GM18907 (cell line): ENCODE results near the gene CFAP46.
"Not testable (repeated sequence)": the region's sequence is repeated elsewhere in the genome, so short reads cannot be mapped to it uniquely, and the experiment has no call there.

Experiments
- ATAC-seq: cut with Tn5 transposase; IDR thresholded peaks from one replicate; pipeline ENCODE4 v1.9.1; 2021; ENCODE audit warnings: mild to moderate bottlenecking, moderate library complexity; ENCODE audit not compliant: unreplicated experiment

The CFAP46 gene

DNA sequence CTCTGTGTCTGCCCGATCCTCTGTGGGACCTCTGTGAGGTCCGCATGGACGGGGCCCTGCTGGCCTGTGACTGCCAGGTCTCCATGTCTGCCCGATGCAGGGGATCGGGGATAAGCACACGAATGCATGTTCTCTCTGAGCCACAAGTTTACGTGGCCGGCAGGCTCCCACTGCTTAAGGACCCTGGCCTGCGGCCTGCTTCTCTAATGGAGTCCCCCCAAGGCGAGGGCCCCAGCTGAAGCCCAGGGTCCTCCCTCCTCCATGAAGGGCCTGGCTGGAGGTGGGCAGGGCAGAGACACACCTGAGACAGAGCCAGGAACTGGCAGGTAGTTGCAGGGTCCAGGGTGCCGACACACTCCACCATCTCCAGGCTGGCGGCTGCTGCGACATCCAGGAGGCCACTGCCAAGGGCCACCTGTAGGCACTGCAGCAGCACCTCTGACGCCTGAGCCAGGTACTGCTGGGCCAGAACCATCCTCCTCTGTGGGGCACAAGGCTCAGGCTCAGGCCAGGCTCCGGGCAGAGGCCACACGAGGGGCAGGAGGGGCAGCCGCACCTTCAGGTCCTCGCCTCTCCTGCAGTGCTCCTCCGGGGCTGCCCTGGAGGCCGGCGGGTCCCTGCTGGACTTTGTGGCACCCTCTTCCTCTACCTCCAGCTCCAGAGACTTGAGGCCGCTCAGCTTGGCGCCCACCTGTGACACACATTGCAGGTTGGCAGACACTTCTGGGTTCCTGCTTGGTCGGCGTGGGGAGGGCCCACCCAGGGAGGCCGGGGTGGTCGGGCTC is 95.5 kb downstream of the CFAP46 start:
- no peak for ATAC-seq

DNA sequence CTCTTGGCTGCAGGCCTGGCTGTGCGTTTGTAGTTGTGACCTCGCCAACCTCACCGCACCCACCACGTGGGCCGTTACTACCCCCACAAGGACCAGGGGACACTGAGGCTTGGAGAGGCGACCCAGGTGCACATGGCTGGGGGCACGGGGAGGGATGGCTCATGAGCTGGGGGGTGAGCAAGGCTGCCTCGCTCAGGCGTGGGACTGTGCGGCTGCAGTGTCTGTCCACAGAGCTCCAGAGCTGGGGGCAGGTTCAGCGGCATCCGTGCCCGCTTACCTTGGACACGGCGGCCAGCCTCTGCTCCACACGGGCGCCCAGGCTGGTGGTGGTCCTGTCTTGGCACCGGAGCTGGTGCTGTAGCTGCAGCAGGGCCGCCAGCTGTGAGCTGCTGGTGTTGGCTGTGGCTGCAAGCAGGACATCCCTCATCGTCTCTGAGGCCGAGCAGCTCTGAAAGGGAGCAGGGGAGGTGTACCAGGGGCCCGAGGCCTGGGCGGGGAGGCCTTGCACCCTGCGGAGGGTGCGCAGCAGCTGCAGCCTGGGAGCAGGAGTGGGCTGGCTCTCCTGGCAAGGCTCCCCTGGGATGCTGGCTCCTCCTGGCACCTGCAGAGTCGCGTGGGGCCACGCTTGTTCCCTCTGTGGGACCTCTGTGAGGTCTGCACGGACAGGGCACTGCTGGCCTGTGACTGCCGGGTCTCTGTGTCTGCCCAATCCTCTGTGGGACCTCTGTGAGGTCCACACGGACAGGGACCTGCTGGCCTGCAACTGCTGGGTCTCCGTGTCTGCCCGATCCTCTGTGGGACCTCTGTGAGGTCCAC is 96.4 kb downstream of the CFAP46 start:
- ATAC-seq = no peak

DNA sequence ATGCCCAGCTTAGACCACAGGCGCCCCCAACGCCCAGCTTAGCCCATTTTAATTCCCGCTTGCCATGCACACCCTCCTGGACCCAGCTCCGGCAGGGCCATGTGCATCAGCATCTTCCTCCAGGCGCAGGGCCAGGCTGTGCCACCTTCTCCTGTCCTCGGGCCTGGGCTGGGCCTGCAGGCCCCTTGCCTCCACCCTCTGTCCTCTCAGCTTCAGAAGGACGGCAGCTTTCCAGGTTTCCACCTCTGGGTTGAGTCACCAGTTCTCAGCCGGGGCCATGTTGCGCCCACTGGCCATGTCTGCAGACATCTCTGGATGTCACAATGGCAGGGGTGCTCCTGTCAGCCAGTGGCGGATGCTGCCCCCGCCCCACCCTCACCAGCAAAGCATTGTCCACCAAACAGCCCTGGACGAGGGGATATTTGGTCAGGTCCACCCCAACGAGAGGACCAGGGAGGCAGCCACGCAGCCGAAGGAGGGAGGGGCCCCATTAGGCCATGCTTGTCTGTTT is 97.3 kb downstream of the CFAP46 start:
- ATAC-seq = no peak

DNA sequence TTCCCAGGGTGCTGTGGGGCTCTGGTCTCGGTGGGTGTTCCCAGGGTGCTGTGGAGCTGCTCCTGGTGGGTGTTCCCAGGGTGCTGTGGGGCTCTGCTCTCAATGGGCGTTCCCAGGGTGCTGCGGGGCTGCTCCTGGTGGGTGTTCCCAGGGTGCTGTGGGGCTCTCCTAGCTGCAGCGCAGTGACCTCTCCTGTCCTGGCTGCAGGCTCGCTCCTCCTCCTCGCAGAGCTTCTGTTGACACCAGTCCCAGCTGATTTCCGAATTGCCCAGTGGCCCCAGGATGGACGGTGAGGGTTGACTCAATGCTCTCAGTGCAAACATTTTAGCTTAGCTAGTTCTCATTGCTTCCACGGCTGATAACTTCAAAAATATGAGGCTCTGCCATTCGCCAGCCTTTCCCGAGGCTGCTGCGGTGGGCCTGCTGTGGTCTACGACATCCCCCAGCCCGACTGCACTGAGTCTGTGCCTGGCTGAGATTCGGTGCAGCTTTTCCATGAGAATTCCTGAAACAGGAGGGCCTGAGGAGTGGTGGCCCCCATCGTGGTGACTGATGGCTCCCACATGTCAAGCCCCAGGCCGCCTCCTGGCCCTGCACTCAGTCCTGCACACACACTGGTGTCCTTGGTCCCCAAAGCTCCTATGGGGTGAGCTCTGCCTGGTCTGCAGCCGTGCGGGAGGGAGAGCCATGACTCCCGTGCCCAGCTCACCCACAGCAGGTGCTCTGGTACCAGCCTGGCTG is 98.1 kb downstream of the CFAP46 start:
- no peak for ATAC-seq

DNA sequence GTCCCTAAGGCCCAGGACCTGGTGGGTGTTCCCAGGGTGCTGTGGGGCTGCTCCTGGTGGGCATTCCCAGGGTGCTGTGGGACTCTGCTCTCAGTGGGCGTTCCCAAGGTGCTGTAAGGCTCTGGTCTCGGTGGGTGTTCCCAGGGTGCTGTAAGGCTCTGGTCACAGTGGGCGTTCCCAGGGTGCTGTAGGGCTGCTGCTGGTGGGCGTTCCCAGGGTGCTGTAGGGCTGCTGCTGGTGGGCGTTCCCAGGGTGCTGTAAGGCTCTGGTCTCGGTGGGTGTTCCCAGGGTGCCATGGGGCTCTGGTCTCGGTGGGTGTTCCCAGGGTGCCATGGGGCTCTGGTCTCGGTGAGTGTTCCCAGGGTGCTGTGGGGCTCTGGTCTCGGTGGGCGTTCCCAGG is 99.1 kb downstream of the CFAP46 start:
- not testable (repeated sequence) for ATAC-seq

DNA sequence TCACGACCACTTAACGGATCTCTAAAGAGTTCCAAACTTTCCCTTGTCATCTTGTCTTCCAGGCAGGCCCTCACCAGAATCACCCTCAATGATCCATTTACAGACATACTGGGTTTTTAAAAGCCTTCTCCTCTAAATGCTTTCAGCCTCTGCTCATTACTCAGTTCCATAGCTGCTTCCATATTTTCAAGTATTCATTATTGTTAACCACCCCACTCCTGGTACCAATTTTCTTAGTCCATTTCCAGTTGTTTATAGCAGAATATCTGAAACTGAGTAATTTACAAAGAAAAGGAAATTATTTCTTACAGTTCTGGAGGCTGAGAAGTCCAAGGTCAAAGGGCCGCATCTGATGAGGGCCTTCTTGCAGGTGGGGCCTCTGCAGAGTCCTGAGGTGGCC is 100.0 kb downstream of the CFAP46 start:
- no peak for ATAC-seq

DNA sequence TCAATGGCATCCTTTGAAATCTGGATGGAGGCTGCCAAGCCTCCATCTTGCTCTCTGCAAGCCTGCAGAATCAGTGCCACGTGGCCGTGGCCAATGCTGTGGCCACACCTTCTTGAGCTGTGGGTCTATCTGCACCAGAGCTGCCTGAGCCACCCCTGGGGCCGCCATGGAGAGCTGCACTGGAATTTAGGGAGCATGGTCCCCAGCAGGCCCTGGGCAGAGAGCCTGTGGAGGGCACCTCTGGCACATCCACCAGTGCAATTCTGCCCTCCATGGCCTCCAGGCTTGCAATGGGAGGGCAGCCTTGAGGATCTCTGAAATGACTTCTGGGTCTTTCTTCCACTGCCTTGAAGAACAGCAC is 100.8 kb downstream of the CFAP46 start:
- ATAC-seq = no peak

DNA sequence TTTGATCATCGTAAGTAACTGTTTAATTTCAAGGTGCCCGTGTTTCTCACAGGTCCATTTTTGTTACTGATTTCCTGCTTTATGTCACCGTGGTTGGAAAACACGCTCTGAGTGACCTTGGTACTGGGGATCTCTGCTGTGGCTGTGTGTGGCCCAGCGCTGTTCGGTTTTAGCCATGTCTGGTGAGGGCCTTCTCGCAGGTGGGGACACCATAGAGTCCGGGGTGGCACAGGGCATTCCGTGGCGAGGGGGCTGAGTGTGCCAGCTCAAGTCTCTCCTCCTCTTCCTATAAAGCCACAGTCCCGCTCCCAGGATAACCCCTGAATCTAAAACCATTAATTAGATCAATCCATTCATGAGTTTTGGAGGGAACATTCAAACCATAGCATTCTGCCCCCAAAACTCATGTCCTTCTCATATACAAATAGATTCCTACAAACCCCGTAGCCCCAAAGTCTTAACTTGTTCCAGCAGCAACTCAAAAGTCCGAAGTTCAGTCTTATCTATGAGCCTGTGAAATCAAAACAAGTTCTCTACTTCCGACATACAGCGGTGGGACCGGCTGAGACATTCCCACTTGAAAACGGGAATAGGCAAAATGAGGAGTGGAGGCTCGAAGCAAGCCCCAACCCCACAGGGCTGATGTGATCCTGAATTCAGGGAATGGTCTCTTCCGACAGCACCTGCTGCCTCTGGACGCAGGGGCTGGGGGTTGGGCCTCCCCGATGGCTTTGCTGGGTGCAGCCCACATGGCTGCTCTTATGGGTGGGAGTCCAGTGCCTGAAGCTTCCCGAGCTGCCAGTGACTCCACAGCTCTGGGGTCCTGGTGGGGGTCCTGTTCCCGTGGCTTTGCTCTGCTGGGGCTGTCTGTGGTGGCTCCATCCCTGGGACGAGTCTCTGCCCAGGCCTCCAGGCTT is 101.4 kb downstream of the CFAP46 start:
- no peak for ATAC-seq

DNA sequence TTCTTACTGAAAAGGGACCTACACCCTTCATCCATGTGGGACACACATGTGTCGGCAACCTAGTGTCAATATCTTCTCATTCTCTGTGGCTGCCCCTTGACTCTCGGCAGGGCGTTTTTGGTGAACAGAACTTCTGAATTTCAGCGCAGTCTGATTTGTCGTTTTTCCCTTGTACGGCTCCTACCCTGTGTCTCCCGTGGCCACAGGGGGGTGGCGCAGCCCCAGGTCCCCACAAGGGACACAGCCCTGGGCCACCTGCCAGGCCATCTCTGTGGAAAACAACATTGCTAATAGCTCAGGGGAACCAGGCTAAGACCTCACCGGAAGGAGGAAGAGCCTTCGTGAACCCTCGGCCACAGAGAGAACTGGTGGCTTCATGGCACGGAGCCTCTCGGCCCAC is 103.3 kb downstream of the CFAP46 start:
- no peak for ATAC-seq

DNA sequence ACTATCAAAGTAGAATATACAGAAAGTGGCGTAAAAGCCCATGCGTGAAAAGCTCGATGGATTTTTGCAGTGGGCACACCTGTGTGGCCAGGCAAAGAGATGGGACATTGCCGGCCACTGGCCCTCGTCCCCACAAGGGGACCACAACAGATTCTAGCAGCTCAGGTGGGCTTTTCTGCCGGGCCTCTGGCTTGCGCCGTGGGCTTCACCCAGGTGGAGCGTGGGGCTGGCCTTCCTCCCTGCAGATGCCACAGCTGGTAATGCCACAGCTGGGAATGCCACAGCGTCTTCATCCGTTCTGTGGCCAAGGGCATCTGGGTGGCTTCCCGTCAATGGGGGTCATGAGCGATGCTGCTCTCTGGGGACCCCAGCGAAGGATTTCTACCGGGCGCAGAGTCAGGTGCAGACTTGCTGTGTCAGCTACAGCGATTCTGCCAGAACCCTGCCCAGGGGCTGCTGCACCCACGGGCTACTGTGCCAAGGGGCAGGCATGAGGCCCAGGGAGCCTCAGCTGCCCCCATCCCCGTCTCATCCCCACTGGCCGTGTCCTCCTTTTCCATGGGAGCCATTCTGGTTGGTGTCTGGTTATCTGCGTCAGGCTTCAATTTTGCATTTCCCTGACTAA is 103.9 kb downstream of the CFAP46 start:
- ATAC-seq = no peak

DNA sequence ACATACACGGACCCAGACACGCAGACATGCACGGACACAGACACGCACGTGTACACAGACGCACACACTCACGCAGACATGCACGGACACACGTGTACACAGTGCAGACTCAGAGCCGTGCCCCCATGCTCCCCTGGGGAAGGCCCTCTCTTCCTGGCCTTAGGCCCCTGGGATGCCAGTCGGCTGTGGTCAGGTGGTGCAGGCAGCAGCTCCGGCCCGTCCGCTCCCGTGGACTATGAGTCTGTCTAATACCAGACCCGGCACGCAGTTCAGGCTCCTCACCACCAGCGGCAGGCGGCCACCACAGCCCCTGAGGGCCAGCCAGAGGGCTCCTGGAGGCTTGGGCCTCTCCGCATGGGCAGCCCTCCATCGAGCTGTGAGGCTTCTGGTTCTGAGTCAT is 104.5 kb downstream of the CFAP46 start:
- no peak for ATAC-seq

DNA sequence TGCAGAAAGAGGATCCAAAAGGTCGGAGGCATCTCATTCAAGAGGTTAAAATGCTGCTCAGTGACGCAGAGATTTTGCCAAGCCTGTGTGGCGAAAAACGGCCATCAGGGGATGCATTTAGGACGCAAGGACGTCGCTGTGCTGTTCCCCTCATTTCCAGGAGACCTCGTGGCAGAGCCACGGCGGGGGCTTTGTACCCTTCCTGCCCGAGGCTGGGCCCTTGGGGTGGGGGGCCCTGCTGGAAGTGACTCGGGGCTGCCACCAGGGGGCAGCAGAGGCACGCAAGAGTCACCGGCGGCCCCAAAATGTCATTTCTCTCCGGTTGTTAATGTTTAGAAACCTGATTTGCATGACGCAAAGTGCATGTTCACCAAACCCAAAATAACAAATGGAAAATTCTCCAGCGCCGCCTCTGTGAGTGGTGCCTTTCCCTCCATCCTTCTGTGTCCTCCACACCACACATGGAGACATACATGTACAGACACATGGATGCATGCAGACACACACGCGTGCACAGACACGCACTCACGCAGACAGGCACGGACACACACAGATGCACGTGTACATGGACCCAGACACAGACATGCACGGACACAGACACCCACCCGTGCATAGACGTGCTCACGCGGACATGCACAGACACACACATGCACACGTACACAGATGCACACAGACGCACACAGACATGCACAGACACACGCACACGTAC is 105.4 kb downstream of the CFAP46 start:
- ATAC-seq = no peak

DNA sequence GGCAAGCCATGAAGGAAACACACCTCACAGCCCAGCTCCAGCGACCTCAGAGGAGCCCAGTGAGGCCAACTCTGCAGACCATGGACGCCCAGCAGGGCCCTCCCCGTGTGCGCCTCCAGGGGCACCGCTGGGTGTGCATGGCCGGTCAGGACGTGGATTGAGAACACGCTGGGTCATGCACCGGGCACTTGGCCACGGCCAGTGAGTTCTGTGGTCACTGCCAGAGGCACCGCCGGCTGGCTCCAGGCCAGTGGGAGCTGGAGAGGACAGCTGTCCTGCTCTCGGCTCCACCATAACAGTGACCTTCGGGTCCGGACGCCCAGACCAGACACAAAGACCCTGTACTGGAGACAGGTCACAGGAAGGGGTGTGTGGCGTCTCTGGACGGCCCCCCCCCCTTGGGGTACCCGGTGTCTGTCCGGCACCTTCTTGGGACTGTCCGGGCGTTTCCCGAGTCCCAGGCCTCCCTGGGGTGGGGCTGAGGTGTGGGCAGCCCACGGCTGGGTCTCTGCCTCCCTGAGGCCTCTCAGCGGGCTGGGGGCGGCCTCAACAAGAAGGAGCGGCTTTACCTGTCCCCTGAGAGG is 106.0 kb downstream of the CFAP46 start:
- no peak for ATAC-seq

DNA sequence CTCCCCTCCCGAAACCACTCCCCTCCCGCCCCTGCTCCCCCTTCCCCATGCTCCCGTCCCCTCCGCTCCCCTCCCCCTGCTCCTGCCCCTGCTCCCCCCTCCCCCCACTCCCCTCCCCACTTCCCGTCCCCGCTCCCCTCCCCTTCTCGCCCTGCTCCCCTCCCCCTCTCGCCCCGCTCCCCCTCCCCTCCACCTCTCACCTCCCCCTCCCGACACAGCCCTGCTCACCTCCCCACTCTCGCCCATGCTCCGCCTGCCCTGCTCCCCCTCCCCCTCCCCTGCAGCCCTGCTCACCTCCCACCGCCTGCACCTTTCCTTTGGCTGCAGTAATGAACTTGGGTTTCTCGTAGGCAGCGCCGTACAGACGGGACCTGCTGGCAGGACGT is 106.5 kb downstream of the CFAP46 start:
- no peak for ATAC-seq

DNA sequence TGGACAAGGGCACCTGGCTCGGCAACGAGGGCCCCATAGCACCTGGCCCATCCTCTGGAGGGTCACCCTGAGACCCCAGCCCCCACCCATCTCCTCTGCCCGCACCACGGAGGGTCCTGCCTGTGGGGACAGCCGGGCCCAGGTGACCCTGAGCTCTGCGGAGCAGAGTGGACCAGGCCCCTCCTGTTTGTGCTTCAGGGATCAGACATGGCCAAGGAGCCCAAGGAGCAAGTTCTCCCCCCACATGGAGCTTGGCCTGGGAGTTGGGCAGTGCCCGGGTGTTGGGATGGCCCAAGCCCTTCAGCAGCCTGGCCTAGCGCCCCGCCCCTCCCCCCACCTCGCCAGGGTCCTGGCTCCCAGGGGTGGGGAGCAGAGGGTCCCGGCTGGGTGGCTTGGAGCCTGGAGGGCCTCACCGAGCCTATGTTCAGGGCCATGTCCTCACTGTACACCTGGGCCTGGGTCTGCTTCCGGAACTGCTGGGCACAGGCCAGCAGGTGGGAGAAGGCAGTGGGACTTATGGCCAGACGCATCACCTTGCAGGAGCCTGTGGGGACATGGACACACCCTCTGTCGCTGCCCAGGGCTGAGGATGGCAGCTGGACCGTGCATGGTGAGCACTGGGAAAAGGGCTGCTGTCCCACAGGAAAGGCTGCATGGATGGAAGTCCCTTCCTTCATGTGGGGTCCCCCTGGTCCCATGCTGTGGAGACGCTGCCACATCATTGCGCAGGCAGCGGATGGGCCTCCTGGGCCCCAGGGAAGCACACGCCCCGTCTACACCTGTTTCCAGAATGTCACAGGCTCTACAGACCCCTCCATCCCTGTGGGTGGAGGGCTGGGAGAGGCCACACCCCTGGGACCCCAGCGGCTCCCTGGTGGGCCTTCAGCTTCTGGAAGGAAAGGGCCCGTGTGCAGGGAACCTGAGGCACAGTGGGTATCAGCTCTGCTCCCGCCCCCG is 107.2 kb downstream of the CFAP46 start:
- no peak for ATAC-seq

DNA sequence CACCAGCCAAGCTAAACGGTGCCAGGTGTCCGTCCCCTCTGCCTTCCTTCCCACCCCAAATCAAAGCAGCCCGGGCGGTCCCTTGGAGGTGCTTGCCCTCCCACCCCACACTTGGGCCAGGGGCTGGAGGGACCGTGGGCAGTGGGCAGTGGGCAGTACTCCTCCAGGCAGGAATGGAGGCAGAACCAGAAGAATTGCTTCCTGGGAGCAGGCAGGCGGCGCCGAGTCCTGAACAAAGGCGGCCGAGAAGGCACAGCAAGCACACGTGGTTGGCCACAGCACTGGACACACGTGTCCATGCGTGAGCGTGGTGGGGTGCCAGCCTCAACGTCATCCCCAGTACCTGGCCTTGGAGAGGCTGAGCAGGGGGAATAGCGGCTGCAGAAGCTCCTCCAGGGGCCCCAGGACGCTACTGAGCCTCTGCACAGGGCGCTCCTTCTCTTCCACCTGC is 108.0 kb downstream of the CFAP46 start:
- no peak for ATAC-seq

DNA sequence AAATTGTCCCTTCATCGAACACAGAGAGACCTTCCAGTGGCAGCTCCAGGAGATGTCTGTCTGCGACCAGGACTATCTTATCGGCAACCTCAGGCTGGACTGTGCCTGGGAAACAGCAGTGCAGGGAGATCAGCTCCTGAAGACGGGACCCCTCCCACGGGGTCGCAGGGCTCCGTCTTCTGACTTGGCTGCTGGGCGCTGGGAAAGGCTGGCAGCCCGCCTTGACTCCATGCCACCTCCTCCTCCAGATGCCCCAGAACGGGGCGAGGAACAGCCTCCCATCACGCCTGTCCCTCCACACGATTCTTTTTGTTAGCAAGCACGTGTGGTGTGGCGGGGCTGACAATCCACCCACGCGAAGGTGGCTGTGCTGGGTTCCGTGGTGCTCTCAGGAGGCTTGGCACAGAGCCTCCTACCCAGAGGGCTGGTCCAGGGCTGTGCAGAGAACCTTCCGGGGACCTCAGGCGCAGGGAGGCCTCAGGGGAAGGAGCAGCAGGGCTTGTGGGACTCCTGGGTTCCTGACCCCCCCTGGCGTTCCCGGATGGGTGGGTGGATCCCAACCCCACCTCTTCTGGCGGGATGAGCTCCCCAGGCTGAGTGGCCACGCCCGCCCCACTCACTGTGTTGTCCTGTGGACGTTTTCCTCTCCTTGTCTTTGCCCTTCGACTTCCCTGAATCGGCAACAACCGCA is 108.8 kb downstream of the CFAP46 start:
- ATAC-seq = no peak
